K562 (cell line): ENCODE measurements around the gene GATAD2B. TPM values are rescaled to one million over a fixed set of nuclear protein-coding genes. Genes with fewer than 3 reads are reported as not detected.

Experiments used
- DACH1 ChIP-seq: fragments of 450-650 bp; IDR thresholded peaks from 2 replicates; pipeline ENCODE4 v1.6.1; 2018; ENCODE audit not compliant: partially characterized antibody
- DIDO1 ChIP-seq: fragments of 450-650 bp; IDR thresholded peaks from 2 replicates; pipeline ENCODE4 v1.6.1; 2016; ENCODE audit warnings: low read depth, missing biosample characterization, missing genetic modification characterization
- DNMT1 ChIP-seq: fragments of 450-650 bp; IDR thresholded peaks from 2 replicates; pipeline ENCODE4 v1.6.1; 2016; ENCODE audit warnings: antibody characterized with exemption, mild to moderate bottlenecking
- MCM7 ChIP-seq, 2 experiments: fragments of 450-650 bp; IDR thresholded peaks; 2 replicates each; pipeline ENCODE4 v1.6.1; 2016 to 2018
- NFRKB ChIP-seq: fragments of 450-650 bp; IDR thresholded peaks from 2 replicates; pipeline ENCODE4 v1.6.1; 2016; ENCODE audit warnings: low read depth
- PML ChIP-seq: IDR thresholded peaks from 2 replicates; pipeline ENCODE4 v1.6.1; 2012; ENCODE audit warnings: low read length, inconsistent platforms
- POLR2H ChIP-seq: IDR thresholded peaks from 2 replicates; pipeline ENCODE4 v1.6.1; 2016; ENCODE audit warnings: missing genetic modification characterization, low read depth, mild to moderate bottlenecking, control low read depth, missing compliant biosample characterization, moderate library complexity
- TAF7 ChIP-seq: fragments of 450-650 bp; IDR thresholded peaks from 2 replicates; pipeline ENCODE4 v1.6.1; 2016; ENCODE audit warnings: missing genetic modification characterization, missing compliant biosample characterization
- ZNF436 ChIP-seq: fragments of 250-450, 450-650 bp; sonication (Bioruptor Pico); formaldehyde crosslinking; IDR thresholded peaks from 2 replicates; pipeline ENCODE4 v1.7.0; 2020; ENCODE audit warnings: mild to moderate bottlenecking
- polyA plus RNA-seq, 8 experiments: library from polyadenylated mRNA; depleted of rRNA in 4 of 8; stranded (reverse) in 5 of 8; unstranded in 3 of 8; fragments of >200 nt; fragmentation: Nextera tagmentation in 2 of 8; fragmentation: Illumina TruSeq in 1 of 8; extraction: Ambion mirVana in 2 of 8; extraction: Trizol in 1 of 8; gene quantifications; 2 replicates each; pipeline versions ENCODE4 v1.2.1 to v1.2.3, GENCODE V29; 2011 to 2014; ENCODE audit warnings: inconsistent platforms in 1 of 8, missing spikeins in 1 of 8
- total RNA-seq, 7 experiments: library from RNA; depleted of rRNA in 6 of 7; stranded (reverse); fragments of >200 nt in 6 of 7; fragmentation: Illumina TruSeq in 2 of 7; extraction: Trizol in 2 of 7; gene quantifications; 2 replicates each; pipeline versions ENCODE4 v1.2.1 to v1.2.3, GENCODE V29; 2011 to 2021; ENCODE audit warnings: low replicate concordance in 1 of 7
- TF ChIP-seq, protein P1 (sequence below): fragments of 250-450 bp; sonication (Bioruptor Pico); IDR thresholded peaks from 2 replicates; pipeline ENCODE4 v1.4.0; 2020
- TF ChIP-seq, protein P2 (sequence below): fragments of 450-650 bp; IDR thresholded peaks from 2 replicates; pipeline ENCODE4 v1.6.1; 2016; ENCODE audit warnings: mild to moderate bottlenecking, moderate library complexity

GATAD2B gene
- total and polyA plus RNA-seq, 9 of the 15 experiments (the other 6 are each of a cell fraction or from before 2014, with no cell fraction given): 1.5 to 40.2 (median 4.9) TPM

DNA sequence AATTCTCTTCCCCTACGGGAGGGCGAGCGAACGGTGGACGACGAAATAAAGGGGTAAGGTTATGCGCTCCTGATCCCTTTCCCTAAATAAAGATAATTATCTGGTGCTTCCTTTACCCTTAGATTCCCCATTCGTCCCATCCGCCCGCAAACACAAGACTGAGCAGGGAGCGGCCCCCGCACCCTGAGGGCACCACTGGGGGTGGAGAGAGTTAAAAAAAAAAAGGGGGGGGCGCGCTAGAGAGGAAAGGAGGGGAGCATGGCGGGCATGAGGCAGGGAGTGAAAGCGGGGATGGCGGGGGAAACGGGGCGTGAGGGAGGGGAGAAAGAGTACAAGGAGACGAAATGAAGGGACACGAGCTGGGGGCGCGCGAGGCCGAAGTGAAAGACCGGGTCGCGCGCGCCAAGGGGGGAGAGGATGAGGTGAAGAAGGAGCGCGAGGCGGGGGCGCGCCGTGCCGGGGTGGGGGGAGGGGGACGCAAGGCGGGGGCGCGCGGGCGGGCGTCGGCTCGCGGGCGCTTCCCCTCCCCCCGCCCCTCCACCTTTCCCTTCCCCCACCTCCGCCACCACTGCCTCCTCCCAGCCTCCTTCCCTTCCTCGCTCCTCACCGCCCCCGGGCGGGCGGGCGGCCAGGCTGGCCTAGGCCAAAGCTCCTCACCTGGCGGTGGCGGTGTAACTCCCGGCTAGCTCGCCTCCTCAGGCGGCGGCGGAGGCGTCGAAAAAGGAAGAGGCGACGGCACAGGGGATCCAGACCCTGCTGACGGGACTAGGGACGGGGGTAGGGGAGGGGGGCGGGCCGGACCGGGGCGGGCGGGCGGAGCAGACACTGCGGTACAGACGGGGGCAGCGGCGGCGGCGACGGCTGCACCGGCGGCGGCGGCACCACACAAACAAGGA, 448 bp downstream of the GATAD2B start (continued):
- TF ChIP-seq, protein P1, sequence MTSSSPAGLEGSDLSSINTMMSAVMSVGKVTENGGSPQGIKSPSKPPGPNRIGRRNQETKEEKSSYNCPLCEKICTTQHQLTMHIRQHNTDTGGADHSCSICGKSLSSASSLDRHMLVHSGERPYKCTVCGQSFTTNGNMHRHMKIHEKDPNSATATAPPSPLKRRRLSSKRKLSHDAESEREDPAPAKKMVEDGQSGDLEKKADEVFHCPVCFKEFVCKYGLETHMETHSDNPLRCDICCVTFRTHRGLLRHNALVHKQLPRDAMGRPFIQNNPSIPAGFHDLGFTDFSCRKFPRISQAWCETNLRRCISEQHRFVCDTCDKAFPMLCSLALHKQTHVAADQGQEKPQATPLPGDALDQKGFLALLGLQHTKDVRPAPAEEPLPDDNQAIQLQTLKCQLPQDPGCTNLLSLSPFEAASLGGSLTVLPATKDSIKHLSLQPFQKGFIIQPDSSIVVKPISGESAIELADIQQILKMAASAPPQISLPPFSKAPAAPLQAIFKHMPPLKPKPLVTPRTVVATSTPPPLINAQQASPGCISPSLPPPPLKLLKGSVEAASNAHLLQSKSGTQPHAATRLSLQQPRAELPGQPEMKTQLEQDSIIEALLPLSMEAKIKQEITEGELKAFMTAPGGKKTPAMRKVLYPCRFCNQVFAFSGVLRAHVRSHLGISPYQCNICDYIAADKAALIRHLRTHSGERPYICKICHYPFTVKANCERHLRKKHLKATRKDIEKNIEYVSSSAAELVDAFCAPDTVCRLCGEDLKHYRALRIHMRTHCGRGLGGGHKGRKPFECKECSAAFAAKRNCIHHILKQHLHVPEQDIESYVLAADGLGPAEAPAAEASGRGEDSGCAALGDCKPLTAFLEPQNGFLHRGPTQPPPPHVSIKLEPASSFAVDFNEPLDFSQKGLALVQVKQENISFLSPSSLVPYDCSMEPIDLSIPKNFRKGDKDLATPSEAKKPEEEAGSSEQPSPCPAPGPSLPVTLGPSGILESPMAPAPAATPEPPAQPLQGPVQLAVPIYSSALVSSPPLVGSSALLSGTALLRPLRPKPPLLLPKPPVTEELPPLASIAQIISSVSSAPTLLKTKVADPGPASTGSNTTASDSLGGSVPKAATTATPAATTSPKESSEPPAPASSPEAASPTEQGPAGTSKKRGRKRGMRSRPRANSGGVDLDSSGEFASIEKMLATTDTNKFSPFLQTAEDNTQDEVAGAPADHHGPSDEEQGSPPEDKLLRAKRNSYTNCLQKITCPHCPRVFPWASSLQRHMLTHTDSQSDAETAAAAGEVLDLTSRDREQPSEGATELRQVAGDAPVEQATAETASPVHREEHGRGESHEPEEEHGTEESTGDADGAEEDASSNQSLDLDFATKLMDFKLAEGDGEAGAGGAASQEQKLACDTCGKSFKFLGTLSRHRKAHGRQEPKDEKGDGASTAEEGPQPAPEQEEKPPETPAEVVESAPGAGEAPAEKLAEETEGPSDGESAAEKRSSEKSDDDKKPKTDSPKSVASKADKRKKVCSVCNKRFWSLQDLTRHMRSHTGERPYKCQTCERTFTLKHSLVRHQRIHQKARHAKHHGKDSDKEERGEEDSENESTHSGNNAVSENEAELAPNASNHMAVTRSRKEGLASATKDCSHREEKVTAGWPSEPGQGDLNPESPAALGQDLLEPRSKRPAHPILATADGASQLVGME (CRISPR knock-in tag): no peak
- TF ChIP-seq NFRKB: no peak; the same call in 1 of the 2 replicates
- TF ChIP-seq DACH1: no peak
- no peak for TF ChIP-seq DNMT1
- TF ChIP-seq ZNF436 (CRISPR knock-in tag): no peak
- TF ChIP-seq, protein P2, sequence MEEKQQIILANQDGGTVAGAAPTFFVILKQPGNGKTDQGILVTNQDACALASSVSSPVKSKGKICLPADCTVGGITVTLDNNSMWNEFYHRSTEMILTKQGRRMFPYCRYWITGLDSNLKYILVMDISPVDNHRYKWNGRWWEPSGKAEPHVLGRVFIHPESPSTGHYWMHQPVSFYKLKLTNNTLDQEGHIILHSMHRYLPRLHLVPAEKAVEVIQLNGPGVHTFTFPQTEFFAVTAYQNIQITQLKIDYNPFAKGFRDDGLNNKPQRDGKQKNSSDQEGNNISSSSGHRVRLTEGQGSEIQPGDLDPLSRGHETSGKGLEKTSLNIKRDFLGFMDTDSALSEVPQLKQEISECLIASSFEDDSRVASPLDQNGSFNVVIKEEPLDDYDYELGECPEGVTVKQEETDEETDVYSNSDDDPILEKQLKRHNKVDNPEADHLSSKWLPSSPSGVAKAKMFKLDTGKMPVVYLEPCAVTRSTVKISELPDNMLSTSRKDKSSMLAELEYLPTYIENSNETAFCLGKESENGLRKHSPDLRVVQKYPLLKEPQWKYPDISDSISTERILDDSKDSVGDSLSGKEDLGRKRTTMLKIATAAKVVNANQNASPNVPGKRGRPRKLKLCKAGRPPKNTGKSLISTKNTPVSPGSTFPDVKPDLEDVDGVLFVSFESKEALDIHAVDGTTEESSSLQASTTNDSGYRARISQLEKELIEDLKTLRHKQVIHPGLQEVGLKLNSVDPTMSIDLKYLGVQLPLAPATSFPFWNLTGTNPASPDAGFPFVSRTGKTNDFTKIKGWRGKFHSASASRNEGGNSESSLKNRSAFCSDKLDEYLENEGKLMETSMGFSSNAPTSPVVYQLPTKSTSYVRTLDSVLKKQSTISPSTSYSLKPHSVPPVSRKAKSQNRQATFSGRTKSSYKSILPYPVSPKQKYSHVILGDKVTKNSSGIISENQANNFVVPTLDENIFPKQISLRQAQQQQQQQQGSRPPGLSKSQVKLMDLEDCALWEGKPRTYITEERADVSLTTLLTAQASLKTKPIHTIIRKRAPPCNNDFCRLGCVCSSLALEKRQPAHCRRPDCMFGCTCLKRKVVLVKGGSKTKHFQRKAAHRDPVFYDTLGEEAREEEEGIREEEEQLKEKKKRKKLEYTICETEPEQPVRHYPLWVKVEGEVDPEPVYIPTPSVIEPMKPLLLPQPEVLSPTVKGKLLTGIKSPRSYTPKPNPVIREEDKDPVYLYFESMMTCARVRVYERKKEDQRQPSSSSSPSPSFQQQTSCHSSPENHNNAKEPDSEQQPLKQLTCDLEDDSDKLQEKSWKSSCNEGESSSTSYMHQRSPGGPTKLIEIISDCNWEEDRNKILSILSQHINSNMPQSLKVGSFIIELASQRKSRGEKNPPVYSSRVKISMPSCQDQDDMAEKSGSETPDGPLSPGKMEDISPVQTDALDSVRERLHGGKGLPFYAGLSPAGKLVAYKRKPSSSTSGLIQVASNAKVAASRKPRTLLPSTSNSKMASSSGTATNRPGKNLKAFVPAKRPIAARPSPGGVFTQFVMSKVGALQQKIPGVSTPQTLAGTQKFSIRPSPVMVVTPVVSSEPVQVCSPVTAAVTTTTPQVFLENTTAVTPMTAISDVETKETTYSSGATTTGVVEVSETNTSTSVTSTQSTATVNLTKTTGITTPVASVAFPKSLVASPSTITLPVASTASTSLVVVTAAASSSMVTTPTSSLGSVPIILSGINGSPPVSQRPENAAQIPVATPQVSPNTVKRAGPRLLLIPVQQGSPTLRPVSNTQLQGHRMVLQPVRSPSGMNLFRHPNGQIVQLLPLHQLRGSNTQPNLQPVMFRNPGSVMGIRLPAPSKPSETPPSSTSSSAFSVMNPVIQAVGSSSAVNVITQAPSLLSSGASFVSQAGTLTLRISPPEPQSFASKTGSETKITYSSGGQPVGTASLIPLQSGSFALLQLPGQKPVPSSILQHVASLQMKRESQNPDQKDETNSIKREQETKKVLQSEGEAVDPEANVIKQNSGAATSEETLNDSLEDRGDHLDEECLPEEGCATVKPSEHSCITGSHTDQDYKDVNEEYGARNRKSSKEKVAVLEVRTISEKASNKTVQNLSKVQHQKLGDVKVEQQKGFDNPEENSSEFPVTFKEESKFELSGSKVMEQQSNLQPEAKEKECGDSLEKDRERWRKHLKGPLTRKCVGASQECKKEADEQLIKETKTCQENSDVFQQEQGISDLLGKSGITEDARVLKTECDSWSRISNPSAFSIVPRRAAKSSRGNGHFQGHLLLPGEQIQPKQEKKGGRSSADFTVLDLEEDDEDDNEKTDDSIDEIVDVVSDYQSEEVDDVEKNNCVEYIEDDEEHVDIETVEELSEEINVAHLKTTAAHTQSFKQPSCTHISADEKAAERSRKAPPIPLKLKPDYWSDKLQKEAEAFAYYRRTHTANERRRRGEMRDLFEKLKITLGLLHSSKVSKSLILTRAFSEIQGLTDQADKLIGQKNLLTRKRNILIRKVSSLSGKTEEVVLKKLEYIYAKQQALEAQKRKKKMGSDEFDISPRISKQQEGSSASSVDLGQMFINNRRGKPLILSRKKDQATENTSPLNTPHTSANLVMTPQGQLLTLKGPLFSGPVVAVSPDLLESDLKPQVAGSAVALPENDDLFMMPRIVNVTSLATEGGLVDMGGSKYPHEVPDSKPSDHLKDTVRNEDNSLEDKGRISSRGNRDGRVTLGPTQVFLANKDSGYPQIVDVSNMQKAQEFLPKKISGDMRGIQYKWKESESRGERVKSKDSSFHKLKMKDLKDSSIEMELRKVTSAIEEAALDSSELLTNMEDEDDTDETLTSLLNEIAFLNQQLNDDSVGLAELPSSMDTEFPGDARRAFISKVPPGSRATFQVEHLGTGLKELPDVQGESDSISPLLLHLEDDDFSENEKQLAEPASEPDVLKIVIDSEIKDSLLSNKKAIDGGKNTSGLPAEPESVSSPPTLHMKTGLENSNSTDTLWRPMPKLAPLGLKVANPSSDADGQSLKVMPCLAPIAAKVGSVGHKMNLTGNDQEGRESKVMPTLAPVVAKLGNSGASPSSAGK: peak; percentile 23; the same call in 1 of the 2 replicates
- TF ChIP-seq DIDO1: no peak
- no peak for TF ChIP-seq MCM7 (IDR thresholded peaks at IDR 0.05)
- no peak; the same call in 1 of the 2 replicates for TF ChIP-seq PML
- TF ChIP-seq TAF7: no peak
- TF ChIP-seq POLR2H (tag): peak; percentile 51
